SK-N-SH (cell line): ENCODE measurements around the gene SNX10. TPM values are rescaled to one million over a fixed set of nuclear protein-coding genes. Genes with fewer than 3 reads are reported as not detected.
A peak's percentile ranks its signal among the peaks of the same experiment; 100 is the strongest.

Source experiments
- CTCF ChIA-PET: fragments of 300-600, 350-600 bp; formaldehyde crosslinking; extraction: SDS; loops from one replicate; lab custom pipeline; 2021; lab: Yijun Ruan, JAX
- POLR2A ChIA-PET: fragments of 350-600 bp; sonication (Branson Sonifier 250); formaldehyde crosslinking; extraction: SDS; loops from one replicate; lab custom pipeline; 2020; ENCODE audit warnings: antibody characterized with exemption, inconsistent platforms; lab: Yijun Ruan, JAX
- DNase-seq: peaks from one replicate; pipeline ENCODE4 v3.0.0; 2012
- H2AFZ ChIP-seq: fragments of 200-600 bp; sonication (generic); 2 replicates; pipeline ENCODE4 v1.8.1; 2016; ENCODE audit warnings: antibody characterized with exemption, mild to moderate bottlenecking, low read depth
- H3F3A ChIP-seq: fragments of 200-600 bp; sonication (generic); replicated peaks from 2 replicates; pipeline ENCODE3; 2016; ENCODE audit warnings: antibody characterized with exemption, mild to moderate bottlenecking; ENCODE audit not compliant: insufficient read depth
- H3K27ac ChIP-seq, 2 experiments: fragments of 200-500 bp in 1 of 2; fragments of 200-600 bp in 1 of 2; sonication (Bioruptor generic) in 1 of 2; sonication (generic), shearing (Covaris generic) in 1 of 2; 2 replicates each; pipeline versions ENCODE4 v1.5.1 to v1.6.1; 2014 to 2016; ENCODE audit warnings: low read depth in 2 of 2, inconsistent platforms in 1 of 2, low read length in 1 of 2, mild to moderate bottlenecking in 1 of 2, mixed read lengths in 1 of 2
- H3K27me3 ChIP-seq: fragments of 200-600 bp; sonication (generic), shearing (Covaris generic); 2 replicates; pipeline ENCODE4 v1.6.1; 2016; ENCODE audit warnings: mixed run types; ENCODE audit not compliant: insufficient read depth
- H3K36me3 ChIP-seq, 2 experiments: fragments of 200-500 bp in 1 of 2; fragments of 200-600 bp in 1 of 2; sonication (Bioruptor generic) in 1 of 2; sonication (generic) in 1 of 2; replicated peaks in 1 of 2; 2 replicates each; pipeline versions ENCODE3 to v1.5.1; 2014 to 2016; ENCODE audit warnings: low read length in 1 of 2, mild to moderate bottlenecking in 1 of 2; ENCODE audit not compliant: insufficient read depth in 2 of 2, control insufficient read depth in 1 of 2
- H3K4me1 ChIP-seq, 2 experiments: fragments of 200-500 bp in 1 of 2; fragments of 200-600 bp in 1 of 2; sonication (Bioruptor generic) in 1 of 2; sonication (generic), shearing (Covaris generic) in 1 of 2; 2 replicates each; pipeline versions ENCODE4 v1.5.1 to v1.6.1; 2014 to 2016; ENCODE audit warnings: low read depth in 1 of 2, low read length in 1 of 2, mixed run types in 1 of 2; ENCODE audit not compliant: insufficient read depth in 2 of 2, control insufficient read depth in 1 of 2
- H3K4me2 ChIP-seq: fragments of 200-600 bp; sonication (generic), shearing (Covaris generic); 2 replicates; pipeline ENCODE4 v1.6.1; 2017; ENCODE audit warnings: mixed run types
- H3K4me3 ChIP-seq, 2 experiments: fragments of 200-500 bp in 1 of 2; fragments of 200-600 bp in 1 of 2; sonication (Bioruptor generic) in 1 of 2; sonication (generic), shearing (Covaris generic) in 1 of 2; 2 replicates each; pipeline versions ENCODE4 v1.5.1 to v1.8.1; 2014 to 2016; ENCODE audit warnings: low read depth in 2 of 2, inconsistent platforms in 1 of 2, low read length in 1 of 2, mild to moderate bottlenecking in 1 of 2, mixed read lengths in 1 of 2, moderate library complexity in 1 of 2
- H3K79me2 ChIP-seq: fragments of 200-600 bp; sonication (generic); 2 replicates; pipeline ENCODE4 v1.8.1; 2017; ENCODE audit warnings: mild to moderate bottlenecking; ENCODE audit not compliant: insufficient read depth
- H3K9ac ChIP-seq: fragments of 200-600 bp; sonication (generic); 2 replicates; pipeline ENCODE4 v1.6.1; 2017; ENCODE audit warnings: mixed run types
- H3K9me2 ChIP-seq: fragments of 200-600 bp; sonication (generic); 2 replicates; pipeline ENCODE4 v1.6.1; 2017; ENCODE audit warnings: mixed run types
- H3K9me3 ChIP-seq: fragments of 200-600 bp; sonication (generic); 2 replicates; pipeline ENCODE4 v1.6.1; 2017; ENCODE audit warnings: mixed run types, mild to moderate bottlenecking, moderate library complexity
- H4K20me1 ChIP-seq: fragments of 200-600 bp; sonication (generic); 2 replicates; pipeline ENCODE4 v1.6.1; 2017; ENCODE audit warnings: mild to moderate bottlenecking, mixed run types; ENCODE audit not compliant: insufficient read depth
- CHD2 ChIP-seq: fragments of 150-350 bp; IDR thresholded peaks from 2 replicates; pipeline ENCODE4 v1.6.1; 2018; ENCODE audit warnings: low read length; ENCODE audit not compliant: partially characterized antibody
- ELF1 ChIP-seq: IDR thresholded peaks from 2 replicates; pipeline ENCODE4 v1.4.0; 2012
- EP300 ChIP-seq, 2 experiments: IDR thresholded peaks; 2 replicates each; pipeline versions ENCODE4 v1.4.0 to v1.6.1; 2012; ENCODE audit warnings: borderline replicate concordance in 1 of 2, low read depth in 1 of 2, low read length in 1 of 2
- EZH2phosphoT487 ChIP-seq: fragments of 200-600 bp; sonication (generic); IDR thresholded peaks from 2 replicates; pipeline ENCODE4 v1.6.1; 2017; ENCODE audit warnings: low read depth, mixed run types, mild to moderate bottlenecking, antibody characterized with exemption, moderate library complexity, borderline replicate concordance
- FOSL2 ChIP-seq: IDR thresholded peaks from 2 replicates; pipeline ENCODE4 v1.4.0; 2012; ENCODE audit warnings: low read depth, mild to moderate bottlenecking, moderate library complexity, borderline replicate concordance
- FOXJ3 ChIP-seq: sonication (generic); formaldehyde crosslinking; IDR thresholded peaks from 2 replicates; pipeline ENCODE4 v1.5.1; 2020; ENCODE audit warnings: mild to moderate bottlenecking, missing genetic modification reagents
- NRF1 ChIP-seq: IDR thresholded peaks from 2 replicates; pipeline ENCODE4 v1.6.1; 2012; ENCODE audit warnings: low read depth, mild to moderate bottlenecking, low read length
- PBX3 ChIP-seq: IDR thresholded peaks from 2 replicates; pipeline ENCODE4; 2012
- RAD21 ChIP-seq: IDR thresholded peaks from 2 replicates; pipeline ENCODE4 v1.6.1; 2012; ENCODE audit warnings: mild to moderate bottlenecking, low read length
- RCOR1 ChIP-seq: fragments of 150-350 bp; IDR thresholded peaks from 2 replicates; pipeline ENCODE4 v1.6.1; 2017; ENCODE audit warnings: antibody characterized with exemption, low read length
- REST ChIP-seq: IDR thresholded peaks from 2 replicates; pipeline ENCODE4 v1.6.1; 2012; ENCODE audit warnings: mild to moderate bottlenecking, low read depth, low read length, moderate library complexity
- RFX5 ChIP-seq: IDR thresholded peaks from 2 replicates; pipeline ENCODE4 v1.6.1; 2012; ENCODE audit warnings: mild to moderate bottlenecking, improper control_type of control experiment, low read length
- RXRA ChIP-seq: IDR thresholded peaks from 2 replicates; pipeline ENCODE4 v1.4.0; 2012; ENCODE audit warnings: low read depth, mild to moderate bottlenecking, borderline replicate concordance
- TCF12 ChIP-seq: IDR thresholded peaks from 2 replicates; pipeline ENCODE4 v1.4.0; 2012
- YY1 ChIP-seq: IDR thresholded peaks from 2 replicates; pipeline ENCODE4 v1.4.0; 2012; ENCODE audit warnings: low read depth, mild to moderate bottlenecking
- ZBTB33 ChIP-seq: IDR thresholded peaks from 2 replicates; pipeline ENCODE4 v1.4.0; 2012; ENCODE audit warnings: low read depth, borderline replicate concordance
- WGBS: methylation state at CpG from one replicate; pipeline ENCODE4 v1.1.6; 2017; ENCODE audit warnings: low lambda C conversion rate; 5-methylcytosine and 5-hydroxymethylcytosine counted together
- polyA plus RNA-seq, 3 experiments: library from polyadenylated mRNA; depleted of rRNA; stranded (reverse); fragments of >200 nt; gene quantifications; 2 replicates each; pipeline ENCODE4 v1.2.3, GENCODE V29; 2012

Gene SNX10
- polyA plus RNA-seq, 1 of the 3 experiments (the other 2 are of a cell fraction): 0.02 TPM

GRCh38 chr7:26360650-26361049 is 69.0 kb downstream of the SNX10 start:
- CTCF ChIA-PET: interaction anchor here (1.0 to 18.0 kb wide), 8 partner anchors 9 to 506 kb away, joined by 3 to 603 read pairs (median 11); no protein-coding TSS in a partner anchor
- Histone ChIP-seq H3K9me2 (no peaks in the 10 kb centered on the region), H4K20me1 (no peaks in the 10 kb centered on the region), H3K27ac (no peak overlapping the region), H3K36me3 (no peaks in the 10 kb centered on the region)
- DNase-seq: no peak
- TF ChIP-seq FOSL2 (no peak), ELF1 (no peak), EP300 (IDR thresholded peaks at IDR 0.05; ENCODE audit: borderline replicate concordance in 1 of 2, low read depth in 1 of 2, low read length in 1 of 2) (no peak), TCF12 (no peak), FOXJ3 (no peak)
- TF ChIP-seq, all 33 proteins: peak for 0
- H3K9me3 ChIP-seq: no peaks in the 10 kb centered on the region
- no peak overlapping the region for H2AFZ ChIP-seq
- H3K27me3 ChIP-seq: peaks cover 6% of the 10 kb centered on the region; the same call in 1 of the 2 replicates
- POLR2A ChIA-PET: no interaction called here
- 25% methylated on average over 3 of the region's 3 CpGs for WGBS
- no peak overlapping the region for H3K9ac ChIP-seq
- H3K79me2 ChIP-seq: no peaks in the 10 kb centered on the region
- H3F3A ChIP-seq: no peaks in the 10 kb centered on the region
- H3K4me2 ChIP-seq: no peak overlapping the region
- H3K4me3 ChIP-seq: no peak overlapping the region
- peaks cover 0 to 6% of the 10 kb centered on the region in 2 experiments; a peak in 2 of 4 replicates for H3K4me1 ChIP-seq

- Histone ChIP-seq H3K27me3 (peaks cover 7% of the 10 kb centered on the region; the same call in 1 of the 2 replicates), H3K4me3 (no peak overlapping the region), H3K9me3 (no peaks in the 10 kb centered on the region), H3K79me2 (no peaks in the 10 kb centered on the region), H3K36me3 (no peaks in the 10 kb centered on the region), H3K4me2 (no peak overlapping the region), H3F3A (no peaks in the 10 kb centered on the region), H2AFZ (no peak overlapping the region), H4K20me1 (no peaks in the 10 kb centered on the region), H3K9ac (no peak overlapping the region), H3K4me1 (peaks cover 0 to 9% of the 10 kb centered on the region in 2 experiments; a peak in 2 of 4 replicates), H3K9me2 (no peaks in the 10 kb centered on the region), H3K27ac (no peak overlapping the region)
- WGBS: 33% methylated on average over 3 of the region's 3 CpGs
- TF ChIP-seq RAD21 (no peak), RCOR1 (0 out of 2 replicates have a peak, but pooled peaks have one; percentile 19)
- DNase-seq: no peak
- POLR2A ChIA-PET: no interaction called here
- CTCF ChIA-PET: interaction anchor here (0.8 to 18.0 kb wide), 7 partner anchors 8 to 467 kb away, joined by 4 to 603 read pairs (median 15); no protein-coding TSS in a partner anchor
Measured at GRCh38 chr7:26361637-26362036, 70.0 kb downstream of the SNX10 start.

- ChIA-PET POLR2A (no interaction called here), CTCF (interaction anchor here (0.6 to 18.0 kb wide), 14 partner anchors 10 to 787 kb away, joined by 3 to 603 read pairs (median 12); no protein-coding TSS in a partner anchor)
- no peaks in the 10 kb centered on the region for H3K79me2 ChIP-seq
- peaks cover 0 to 9% of the 10 kb centered on the region in 2 experiments; a peak in 2 of 4 replicates for H3K4me1 ChIP-seq
- no peaks in the 10 kb centered on the region for H4K20me1 ChIP-seq
- no peak overlapping the region for H3K4me2 ChIP-seq
- H2AFZ ChIP-seq: no peak overlapping the region
- H3K27ac ChIP-seq: no peak overlapping the region
- H3K9ac ChIP-seq: no peak overlapping the region
- H3F3A ChIP-seq: no peaks in the 10 kb centered on the region
- no peaks in the 10 kb centered on the region for H3K36me3 ChIP-seq
- H3K9me3 ChIP-seq: no peaks in the 10 kb centered on the region
- H3K4me3 ChIP-seq: no peak overlapping the region
- no peaks in the 10 kb centered on the region for H3K9me2 ChIP-seq
- 49% methylated on average over 7 of the region's 7 CpGs for WGBS
- DNase-seq: no peak
- H3K27me3 ChIP-seq: peaks cover 17% of the 10 kb centered on the region; the same call in 1 of the 2 replicates
- TF ChIP-seq RFX5: no peak
- TF ChIP-seq NRF1: no peak
- TF ChIP-seq ZBTB33: no peak
- TF ChIP-seq PBX3: no peak
- no peak for TF ChIP-seq RXRA
- TF ChIP-seq YY1: no peak
- TF ChIP-seq CHD2: no peak
- no peak for TF ChIP-seq EZH2phosphoT487
- no peak for TF ChIP-seq REST
- TF ChIP-seq RCOR1: no peak
Measured at GRCh38 chr7:26363465-26363864, 71.8 kb downstream of the SNX10 start.
